ENCODE data around the gene USP31.

GRCh38 chr16:23137256-23137655 lies 12.0 kb downstream of the USP31 start:
- TF ChIP-seq, protein P1, sequence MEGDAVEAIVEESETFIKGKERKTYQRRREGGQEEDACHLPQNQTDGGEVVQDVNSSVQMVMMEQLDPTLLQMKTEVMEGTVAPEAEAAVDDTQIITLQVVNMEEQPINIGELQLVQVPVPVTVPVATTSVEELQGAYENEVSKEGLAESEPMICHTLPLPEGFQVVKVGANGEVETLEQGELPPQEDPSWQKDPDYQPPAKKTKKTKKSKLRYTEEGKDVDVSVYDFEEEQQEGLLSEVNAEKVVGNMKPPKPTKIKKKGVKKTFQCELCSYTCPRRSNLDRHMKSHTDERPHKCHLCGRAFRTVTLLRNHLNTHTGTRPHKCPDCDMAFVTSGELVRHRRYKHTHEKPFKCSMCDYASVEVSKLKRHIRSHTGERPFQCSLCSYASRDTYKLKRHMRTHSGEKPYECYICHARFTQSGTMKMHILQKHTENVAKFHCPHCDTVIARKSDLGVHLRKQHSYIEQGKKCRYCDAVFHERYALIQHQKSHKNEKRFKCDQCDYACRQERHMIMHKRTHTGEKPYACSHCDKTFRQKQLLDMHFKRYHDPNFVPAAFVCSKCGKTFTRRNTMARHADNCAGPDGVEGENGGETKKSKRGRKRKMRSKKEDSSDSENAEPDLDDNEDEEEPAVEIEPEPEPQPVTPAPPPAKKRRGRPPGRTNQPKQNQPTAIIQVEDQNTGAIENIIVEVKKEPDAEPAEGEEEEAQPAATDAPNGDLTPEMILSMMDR (IDR thresholded peaks at IDR 0.05) = no peak
- no peak for TF ChIP-seq POLR2A (IDR thresholded peaks at IDR 0.05)
